LHCN-M2 (cell line): Measurements from ENCODE around the gene CCDC192. TPM values are rescaled to one million over a fixed set of nuclear protein-coding genes. Genes with fewer than 3 reads are reported as not detected.
"Not testable (repeated sequence)": the region's sequence is repeated elsewhere in the genome, so short reads cannot be mapped to it uniquely, and the experiment has no call there.

Experiments
- DNase-seq: peaks from one replicate; pipeline ENCODE4 v3.0.0-alpha.2; 2012; ENCODE audit warnings: low read depth
- total RNA-seq: library from RNA; depleted of rRNA; stranded (reverse); fragments of >200 nt; gene quantifications from 2 replicates; pipeline ENCODE4 v1.2.3, GENCODE V29; 2014

The CCDC192 gene
- total RNA-seq, 1 experiment from 2014 or later: not detected

- DNase-seq: no peak
These were observed 58.7 kb downstream of the CCDC192 start for GRCh38 chr5:127761869-127762268.

- no peak for DNase-seq
These were observed 59.2 kb downstream of the CCDC192 start for GRCh38 chr5:127762412-127762811.

DNA sequence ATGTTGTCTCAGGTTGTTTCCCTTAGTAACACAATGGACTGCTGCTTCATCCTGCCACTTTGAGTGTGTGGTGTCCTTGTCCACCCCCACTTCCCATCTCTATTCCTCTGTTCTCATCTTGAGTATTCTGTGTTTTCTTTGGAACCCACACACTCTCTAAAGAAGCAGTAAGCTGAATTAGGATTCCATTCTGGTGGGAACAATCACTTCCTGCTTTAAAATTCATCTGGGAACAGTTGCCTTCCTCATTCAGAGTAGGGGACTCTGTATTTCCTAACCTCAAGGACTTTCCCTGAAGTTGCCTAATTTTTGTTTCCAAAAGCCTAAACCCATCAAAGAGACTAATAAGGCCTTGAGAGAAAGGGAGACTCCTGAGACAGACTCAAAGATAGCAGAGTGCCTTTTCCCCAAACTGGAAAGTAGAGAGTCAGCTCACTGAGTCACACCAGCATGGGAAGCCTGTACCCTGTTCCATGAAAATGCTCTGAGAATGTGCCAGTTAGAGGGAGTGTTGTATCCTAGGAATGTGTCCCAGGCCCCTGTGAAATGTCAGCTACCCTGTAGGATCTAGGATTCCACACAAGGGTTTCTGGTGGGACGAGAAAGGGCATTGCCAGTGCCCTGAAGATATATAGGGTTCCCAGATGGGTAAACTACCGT, 63.6 kb downstream of the CCDC192 start:
- peak; percentile 49 for DNase-seq

DNA sequence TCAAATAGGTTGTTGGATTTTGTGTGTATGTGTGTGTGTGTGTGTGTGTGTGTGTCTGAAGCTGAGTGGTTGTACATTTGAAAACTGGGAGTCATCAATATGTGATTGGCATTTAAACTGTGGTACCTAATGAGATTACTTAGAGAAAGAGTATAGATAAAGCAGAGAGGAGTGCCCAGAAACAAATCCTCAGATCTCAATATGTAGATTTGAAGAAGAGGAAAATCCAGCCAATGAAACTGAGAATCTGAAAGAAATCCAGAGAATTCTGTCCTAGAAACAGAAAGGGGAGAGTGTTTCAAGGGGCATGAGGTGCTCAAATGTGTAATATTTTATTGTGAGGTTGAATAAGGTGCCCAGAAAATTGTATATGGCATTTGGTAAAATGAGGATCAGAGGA, 66.2 kb downstream of the CCDC192 start:
- no peak for DNase-seq

DNA sequence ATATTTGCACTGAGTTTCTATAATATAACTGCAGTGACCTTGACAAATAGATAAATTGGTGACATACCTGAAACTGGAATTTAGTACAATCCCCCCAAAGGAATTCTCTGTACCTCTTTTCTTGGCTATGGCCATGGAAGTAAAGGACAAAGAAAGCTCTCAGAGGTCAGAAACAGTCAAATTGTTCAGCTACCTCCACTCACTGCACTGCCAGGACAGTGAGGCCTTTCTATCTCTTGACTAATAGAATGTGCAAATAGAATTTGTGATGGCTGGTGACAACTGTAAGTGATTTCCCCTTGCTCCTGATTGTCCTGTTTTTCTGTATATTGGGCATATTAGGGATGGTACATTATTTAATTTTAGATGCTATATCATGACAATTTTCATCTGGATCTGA, 67.1 kb downstream of the CCDC192 start:
- DNase-seq: no peak

GRCh38 chr5:127772531-127772930, 69.3 kb downstream of the CCDC192 start:
- no peak for DNase-seq

- no peak for DNase-seq
These were observed 71.0 kb downstream of the CCDC192 start for GRCh38 chr5:127774221-127774620.

DNA sequence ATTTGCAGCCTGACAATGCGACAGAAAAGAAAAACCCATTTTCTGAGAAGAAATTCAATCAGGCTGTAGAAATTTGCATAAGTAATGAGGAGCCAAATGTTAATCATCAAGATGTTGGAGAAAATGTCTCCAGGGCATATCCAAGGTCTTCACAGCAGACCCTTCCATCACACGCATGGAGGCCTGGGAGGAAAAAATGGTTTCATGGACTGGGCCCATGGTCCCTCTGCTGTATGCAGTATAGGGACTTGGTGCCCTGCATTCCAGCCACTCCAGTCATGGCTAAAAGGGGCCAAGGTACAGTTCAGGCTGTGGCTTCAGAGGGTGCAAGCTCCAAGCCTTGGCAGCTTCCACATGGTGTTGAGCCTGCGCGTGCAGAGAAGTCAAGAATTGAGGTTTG, 73.3 kb downstream of the CCDC192 start:
- DNase-seq: no peak

DNA sequence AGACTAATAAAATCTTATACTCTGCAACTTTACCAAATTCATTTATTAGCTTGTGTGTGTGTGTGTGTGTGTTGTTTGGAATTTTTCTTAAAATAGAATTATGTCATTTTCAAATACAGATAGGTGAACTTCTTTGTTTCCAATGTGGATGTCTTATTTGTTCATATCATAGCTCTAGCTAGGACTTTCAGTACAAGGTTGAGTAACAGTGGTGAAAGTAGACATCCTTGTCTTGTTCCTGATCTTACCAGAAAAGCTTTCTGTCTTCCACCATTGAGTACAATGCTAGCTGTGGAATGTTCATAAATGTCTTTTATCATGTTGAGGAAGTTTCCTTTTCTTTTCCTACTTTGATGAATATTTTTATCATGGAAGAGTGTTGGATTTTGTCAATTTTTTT, 74.8 kb downstream of the CCDC192 start:
- DNase-seq: no peak

GRCh38 chr5:127782450-127782849, 79.3 kb downstream of the CCDC192 start:
- not testable (repeated sequence) for DNase-seq

DNA sequence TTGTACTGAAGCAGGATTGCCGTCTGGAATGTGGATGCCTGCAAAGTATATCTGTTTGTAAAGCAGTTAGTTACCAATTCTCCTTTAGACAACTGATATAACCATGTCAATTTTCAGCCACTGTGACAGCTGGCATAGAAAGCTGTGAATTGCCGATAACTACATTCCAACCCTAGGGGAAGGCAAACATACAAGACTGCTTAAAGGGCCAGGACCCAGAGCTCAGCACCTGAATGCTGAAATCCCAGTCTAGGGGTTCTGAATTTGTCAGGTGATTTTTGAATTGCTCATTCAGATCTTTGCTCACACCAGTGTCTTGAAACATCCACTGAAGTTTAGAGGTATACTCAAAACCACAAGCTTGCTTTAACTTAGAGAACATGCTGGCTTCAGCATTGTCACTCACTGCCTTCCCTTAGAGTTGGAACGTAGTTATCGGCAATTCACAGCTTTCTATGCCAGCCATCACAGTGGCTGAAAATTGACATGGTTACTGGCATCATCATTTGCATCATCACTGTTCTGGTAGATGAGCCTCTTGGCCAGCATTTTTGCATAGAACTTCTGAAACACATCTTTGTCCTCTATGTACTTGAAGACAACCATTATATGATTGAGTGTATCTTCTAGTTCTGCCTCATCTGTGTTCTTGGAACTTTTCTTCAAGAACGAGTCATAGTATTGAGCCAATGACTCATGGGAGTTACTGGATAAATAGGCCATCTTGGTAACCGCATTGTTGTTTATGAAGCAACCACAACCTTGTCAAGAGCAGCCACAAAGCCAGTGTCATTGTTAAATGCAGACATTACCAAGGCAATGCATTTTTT, 82.1 kb downstream of the CCDC192 start:
- DNase-seq: peak; percentile 92

DNA sequence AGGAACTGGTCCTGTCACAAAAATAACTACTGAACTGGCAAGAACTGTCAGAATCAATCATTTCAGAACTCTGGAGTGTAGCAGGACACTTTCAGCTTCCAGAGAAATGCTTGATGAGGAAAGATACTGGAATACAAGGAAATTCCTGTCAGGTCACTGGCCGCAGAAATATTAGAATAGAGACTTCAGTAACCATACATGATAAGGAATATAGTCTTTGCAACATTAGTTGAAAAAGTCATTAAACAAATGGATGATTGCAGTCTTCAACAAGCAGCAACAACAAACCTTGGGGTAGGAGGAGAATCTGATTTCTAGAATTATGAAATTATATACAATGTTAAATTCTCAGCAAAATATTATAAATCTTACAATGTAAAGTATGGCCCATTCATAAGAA, 88.2 kb downstream of the CCDC192 start:
- no peak for DNase-seq

DNA sequence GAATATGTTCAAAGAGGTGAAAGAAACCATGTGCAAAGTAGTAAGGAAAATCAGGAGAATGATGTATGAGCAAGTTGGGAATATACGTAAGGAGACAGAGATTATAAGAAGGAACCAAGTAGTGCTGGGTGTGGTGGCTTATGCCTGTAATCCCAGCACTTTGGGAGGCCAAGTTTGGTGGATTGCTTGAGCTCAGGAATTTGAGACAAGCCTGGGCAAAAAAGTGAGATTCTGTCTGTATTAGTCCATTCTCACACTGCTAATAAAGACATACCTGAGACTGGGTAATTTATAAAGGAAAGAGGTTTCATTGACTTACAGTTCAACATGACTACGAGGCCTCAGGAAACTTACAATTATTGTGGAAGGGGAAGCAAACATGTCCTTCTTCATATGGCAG, 88.7 kb downstream of the CCDC192 start:
- DNase-seq: not testable (repeated sequence)

- DNase-seq: no peak
These were observed 89.9 kb downstream of the CCDC192 start for GRCh38 chr5:127793052-127793451.

DNA sequence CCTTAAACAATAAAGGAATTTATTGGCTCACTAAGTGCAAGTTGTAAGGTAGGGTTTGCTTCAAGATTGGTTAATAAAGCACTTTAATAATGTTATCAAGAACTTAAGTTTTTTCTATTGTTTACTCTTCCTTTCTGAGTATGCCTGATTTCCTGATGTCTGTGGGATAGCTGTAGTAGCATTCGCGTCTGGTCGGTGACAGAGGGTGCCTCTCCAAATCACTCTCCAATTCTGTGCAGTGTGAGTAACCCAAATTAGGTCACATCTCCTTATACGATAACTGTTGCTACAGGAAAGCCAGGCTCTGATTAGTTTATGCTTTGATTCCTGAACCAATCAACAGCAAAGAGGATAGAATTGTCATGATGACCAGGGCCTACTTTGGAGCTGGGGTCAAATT, 90.7 kb downstream of the CCDC192 start:
- DNase-seq: no peak

DNA sequence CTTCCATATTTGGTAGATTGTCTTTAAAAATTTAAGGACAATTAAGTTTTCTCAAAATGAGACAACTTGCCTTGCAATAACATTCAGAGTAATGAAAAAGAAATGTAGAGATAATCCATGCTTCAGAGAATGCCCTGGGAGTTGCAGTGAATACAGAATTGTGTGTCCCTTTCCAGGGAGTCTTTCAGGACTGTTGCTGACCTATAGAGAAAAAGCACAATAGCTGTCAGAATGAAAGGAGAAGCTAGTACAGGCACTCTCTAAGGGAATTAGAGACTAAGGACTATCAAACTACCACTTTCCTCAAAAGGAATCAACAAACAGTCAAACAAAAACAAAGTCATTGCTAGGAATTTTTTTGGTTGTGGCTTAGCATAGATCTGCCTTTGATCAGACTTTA, 93.0 kb downstream of the CCDC192 start:
- no peak for DNase-seq

DNA sequence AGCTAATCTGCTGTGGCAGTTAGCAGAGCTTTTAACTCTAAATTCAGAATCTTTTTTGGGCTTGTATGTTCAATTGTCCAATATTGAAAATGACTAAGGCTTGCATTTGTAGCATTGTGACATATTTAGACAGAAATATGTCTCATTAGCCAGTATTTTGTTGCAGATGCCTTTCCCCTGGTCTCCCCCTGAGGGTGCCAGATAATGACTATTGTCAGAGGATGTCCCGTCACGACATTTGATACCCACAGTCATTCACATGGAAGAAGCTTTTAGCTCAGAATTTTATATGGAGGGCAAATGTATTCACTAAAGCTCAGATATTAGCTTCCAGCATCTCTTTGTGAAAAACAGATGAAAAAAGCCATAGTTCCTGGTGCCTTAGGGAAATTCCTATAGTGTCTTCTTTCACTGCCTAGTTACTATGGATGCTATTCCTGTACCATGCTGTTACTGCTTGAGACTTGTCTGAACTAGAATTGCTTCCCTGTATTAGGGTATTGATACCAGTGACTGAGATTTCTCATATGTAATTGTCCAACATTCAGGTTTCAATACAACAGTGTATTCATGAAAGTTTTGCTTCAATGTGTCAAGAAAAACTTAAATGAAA, 96.2 kb downstream of the CCDC192 start:
- DNase-seq: peak; percentile 41

- DNase-seq: no peak
These were observed 98.7 kb downstream of the CCDC192 start for GRCh38 chr5:127801751-127802476.

DNA sequence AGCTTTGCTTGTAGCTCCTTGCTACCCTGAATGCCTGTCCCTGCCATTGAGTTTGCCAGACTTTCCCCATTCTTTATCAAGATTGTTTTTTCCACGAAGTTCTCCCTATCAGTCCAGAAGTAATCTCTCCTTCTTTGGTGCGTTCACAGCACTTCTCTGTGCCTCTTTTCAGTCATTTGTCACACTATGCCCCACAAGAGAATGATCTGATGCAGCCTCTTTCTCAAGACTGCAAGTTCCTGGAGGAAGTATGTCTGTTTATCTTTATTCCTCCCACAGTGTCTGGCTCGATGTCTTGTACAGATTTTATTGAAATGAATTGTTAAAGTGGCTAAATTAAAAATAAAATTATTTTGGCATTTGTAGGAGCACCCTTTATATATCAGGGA, 99.3 kb downstream of the CCDC192 start:
- DNase-seq: no peak

DNA sequence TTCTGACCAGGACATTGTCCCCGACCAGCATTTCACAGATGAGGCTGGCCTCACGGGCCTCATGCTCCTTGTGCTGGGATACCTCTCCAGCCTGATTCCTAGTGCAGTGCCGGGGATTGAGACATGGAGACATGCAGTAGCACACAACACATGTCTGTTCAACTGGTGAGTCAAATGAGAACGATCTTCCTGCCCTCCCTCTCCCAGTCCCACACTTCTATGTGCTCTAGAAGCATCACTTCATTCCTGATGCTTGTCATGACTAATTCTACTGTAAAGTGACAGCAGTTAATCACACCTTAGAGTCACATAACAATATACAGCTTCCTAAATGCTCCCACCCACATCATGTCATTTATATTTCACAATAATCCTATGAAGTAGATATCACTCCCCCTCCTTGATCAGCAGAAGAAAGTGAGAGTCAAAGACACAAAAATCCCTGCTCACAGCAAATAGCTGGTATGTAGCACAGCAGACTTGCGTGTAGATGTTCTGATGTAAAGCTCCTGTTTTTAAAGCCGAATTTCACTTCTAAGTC, 101.8 kb downstream of the CCDC192 start:
- peak; percentile 43 for DNase-seq

DNA sequence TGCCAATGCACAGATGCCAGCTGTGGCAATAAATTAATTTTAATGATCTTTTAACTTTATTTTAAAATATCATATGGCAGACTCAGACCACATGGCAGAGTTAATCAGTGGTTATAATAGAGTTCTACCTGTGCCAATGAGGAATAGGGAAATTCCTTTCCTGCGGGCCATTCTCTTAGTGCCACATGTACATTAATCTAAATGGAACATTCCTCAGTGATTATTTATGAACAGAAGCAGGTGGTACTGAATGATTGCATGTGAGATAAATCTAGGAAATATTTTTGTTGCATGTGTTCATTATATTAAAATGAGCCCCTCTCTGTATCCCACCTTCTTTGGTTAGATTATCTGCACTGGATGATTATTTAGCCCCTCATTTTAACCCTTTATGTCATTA, 102.3 kb downstream of the CCDC192 start:
- no peak for DNase-seq

DNA sequence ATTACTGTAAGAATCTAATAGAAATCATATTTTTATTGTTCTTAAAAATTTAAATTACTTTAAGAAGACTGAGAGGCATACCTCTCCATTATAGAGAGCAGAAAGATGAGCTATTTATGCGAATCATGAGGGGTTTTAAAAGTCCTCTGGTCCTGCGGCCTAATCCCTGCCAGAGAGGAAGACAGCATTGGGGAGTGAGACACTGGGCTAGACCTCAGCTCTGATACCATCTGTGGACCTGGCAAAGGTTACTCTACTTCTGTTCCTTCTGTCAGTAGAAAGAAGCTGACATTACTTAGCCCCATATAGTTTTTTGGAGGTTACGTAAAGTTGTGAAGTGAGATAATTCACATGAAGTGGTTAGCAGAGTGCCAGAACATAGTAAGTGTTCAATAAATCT, 103.6 kb downstream of the CCDC192 start:
- DNase-seq: no peak
